Measurements from ENCODE around the gene SIGLEC7. TPM values are rescaled to one million over a fixed set of nuclear protein-coding genes. Genes with fewer than 3 reads are reported as not detected.

SIGLEC7 gene
- total and polyA plus RNA-seq, 10 of the 15 experiments (the other 5 are each of a cell fraction or from before 2014, with no cell fraction given), result 0.15 TPM; not detected in 9

DNA sequence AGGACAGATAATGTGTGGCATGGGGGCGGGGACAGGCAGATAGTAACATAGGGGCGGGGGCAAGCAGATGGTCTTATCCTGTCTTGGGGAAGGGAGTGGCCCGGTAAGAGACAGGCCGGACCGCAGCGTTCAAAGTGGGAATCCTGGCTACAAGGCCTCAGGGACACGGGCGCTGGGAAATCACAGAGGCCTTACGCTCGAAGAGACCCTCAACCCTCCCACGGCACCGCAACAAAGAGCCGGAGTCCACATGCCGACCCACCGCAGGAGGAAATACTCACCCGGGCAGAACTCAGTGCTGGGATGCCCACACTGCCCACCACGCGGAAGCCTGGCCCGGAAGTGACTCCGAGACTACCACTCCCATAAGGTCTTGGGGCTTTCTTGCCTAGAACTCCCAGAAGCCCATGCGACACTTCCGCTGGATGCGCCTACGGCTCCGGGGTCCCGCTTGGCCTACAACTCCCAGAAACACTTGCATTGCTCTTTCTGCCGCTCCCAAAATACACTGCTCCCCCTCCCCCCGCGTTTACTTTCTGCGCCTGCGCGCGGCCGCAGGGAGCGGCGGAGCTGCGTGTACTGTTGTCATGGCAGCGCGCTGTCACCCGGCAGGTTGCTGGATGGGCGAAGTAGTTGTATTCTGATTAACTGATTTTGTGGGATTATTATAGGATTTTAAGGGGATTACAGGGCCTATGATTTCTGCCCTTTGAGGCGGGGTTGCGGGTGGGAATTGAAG is 33.9 kb upstream of the SIGLEC7 start, which contains the start of gene CTU1 (continued):
- TF ChIP-seq, protein P1, sequence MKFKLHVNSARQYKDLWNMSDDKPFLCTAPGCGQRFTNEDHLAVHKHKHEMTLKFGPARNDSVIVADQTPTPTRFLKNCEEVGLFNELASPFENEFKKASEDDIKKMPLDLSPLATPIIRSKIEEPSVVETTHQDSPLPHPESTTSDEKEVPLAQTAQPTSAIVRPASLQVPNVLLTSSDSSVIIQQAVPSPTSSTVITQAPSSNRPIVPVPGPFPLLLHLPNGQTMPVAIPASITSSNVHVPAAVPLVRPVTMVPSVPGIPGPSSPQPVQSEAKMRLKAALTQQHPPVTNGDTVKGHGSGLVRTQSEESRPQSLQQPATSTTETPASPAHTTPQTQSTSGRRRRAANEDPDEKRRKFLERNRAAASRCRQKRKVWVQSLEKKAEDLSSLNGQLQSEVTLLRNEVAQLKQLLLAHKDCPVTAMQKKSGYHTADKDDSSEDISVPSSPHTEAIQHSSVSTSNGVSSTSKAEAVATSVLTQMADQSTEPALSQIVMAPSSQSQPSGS (IDR thresholded peaks at IDR 0.05; ENCODE audit: low read length), result no peak
- no peak for TF ChIP-seq ZSCAN29 (IDR thresholded peaks at IDR 0.05)
- TF ChIP-seq CBX3 (IDR thresholded peaks at IDR 0.05; ENCODE audit: borderline replicate concordance, low read depth), result no peak
- no peak for TF ChIP-seq ASH2L (IDR thresholded peaks at IDR 0.05; ENCODE audit: borderline replicate concordance, low read depth)
- no peak for TF ChIP-seq TCF7 (IDR thresholded peaks at IDR 0.05; ENCODE audit: borderline replicate concordance)
- TF ChIP-seq, protein P2, sequence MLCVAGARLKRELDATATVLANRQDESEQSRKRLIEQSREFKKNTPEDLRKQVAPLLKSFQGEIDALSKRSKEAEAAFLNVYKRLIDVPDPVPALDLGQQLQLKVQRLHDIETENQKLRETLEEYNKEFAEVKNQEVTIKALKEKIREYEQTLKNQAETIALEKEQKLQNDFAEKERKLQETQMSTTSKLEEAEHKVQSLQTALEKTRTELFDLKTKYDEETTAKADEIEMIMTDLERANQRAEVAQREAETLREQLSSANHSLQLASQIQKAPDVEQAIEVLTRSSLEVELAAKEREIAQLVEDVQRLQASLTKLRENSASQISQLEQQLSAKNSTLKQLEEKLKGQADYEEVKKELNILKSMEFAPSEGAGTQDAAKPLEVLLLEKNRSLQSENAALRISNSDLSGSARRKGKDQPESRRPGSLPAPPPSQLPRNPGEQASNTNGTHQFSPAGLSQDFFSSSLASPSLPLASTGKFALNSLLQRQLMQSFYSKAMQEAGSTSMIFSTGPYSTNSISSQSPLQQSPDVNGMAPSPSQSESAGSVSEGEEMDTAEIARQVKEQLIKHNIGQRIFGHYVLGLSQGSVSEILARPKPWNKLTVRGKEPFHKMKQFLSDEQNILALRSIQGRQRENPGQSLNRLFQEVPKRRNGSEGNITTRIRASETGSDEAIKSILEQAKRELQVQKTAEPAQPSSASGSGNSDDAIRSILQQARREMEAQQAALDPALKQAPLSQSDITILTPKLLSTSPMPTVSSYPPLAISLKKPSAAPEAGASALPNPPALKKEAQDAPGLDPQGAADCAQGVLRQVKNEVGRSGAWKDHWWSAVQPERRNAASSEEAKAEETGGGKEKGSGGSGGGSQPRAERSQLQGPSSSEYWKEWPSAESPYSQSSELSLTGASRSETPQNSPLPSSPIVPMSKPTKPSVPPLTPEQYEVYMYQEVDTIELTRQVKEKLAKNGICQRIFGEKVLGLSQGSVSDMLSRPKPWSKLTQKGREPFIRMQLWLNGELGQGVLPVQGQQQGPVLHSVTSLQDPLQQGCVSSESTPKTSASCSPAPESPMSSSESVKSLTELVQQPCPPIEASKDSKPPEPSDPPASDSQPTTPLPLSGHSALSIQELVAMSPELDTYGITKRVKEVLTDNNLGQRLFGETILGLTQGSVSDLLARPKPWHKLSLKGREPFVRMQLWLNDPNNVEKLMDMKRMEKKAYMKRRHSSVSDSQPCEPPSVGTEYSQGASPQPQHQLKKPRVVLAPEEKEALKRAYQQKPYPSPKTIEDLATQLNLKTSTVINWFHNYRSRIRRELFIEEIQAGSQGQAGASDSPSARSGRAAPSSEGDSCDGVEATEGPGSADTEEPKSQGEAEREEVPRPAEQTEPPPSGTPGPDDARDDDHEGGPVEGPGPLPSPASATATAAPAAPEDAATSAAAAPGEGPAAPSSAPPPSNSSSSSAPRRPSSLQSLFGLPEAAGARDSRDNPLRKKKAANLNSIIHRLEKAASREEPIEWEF (IDR thresholded peaks at IDR 0.05; ENCODE audit: insufficient replicate concordance, low read depth, low read length), result no peak
- peak; percentile 92 for TF ChIP-seq MXI1 (IDR thresholded peaks at IDR 0.05; ENCODE audit: low read depth, low read length)
- TF ChIP-seq, protein P3, sequence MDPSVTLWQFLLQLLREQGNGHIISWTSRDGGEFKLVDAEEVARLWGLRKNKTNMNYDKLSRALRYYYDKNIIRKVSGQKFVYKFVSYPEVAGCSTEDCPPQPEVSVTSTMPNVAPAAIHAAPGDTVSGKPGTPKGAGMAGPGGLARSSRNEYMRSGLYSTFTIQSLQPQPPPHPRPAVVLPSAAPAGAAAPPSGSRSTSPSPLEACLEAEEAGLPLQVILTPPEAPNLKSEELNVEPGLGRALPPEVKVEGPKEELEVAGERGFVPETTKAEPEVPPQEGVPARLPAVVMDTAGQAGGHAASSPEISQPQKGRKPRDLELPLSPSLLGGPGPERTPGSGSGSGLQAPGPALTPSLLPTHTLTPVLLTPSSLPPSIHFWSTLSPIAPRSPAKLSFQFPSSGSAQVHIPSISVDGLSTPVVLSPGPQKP (IDR thresholded peaks at IDR 0.05; ENCODE audit: low read depth, low read length), result peak; percentile 98
- no peak for TF ChIP-seq HDAC6 (IDR thresholded peaks at IDR 0.05; ENCODE audit: unreplicated experiment)
- TF ChIP-seq ZNF217 (IDR thresholded peaks at IDR 0.05), result no peak
- peak; percentile 84 for TF ChIP-seq KLF5 (IDR thresholded peaks at IDR 0.05; ENCODE audit: partially characterized antibody)
- TF ChIP-seq GABPA (IDR thresholded peaks at IDR 0.05; ENCODE audit: low read depth), result peak; percentile 94
- TF ChIP-seq SRF (IDR thresholded peaks at IDR 0.05; ENCODE audit: low read depth in 2 of 2, low read length in 2 of 2), result 0 out of 4 replicates have a peak, but pooled peaks of 1 of the 2 experiments have one; percentile 35
- no peak for TF ChIP-seq POU2F2 (IDR thresholded peaks at IDR 0.05; ENCODE audit: borderline replicate concordance, low read depth, low read length)
- TF ChIP-seq CHD4 (IDR thresholded peaks at IDR 0.05), result no peak
- TF ChIP-seq NFYB (IDR thresholded peaks at IDR 0.05; ENCODE audit: insufficient read depth, low read depth, low read length), result no peak
- no peak for TF ChIP-seq CBFB (IDR thresholded peaks at IDR 0.05; ENCODE audit: low read depth)
- peak; percentile 84 for TF ChIP-seq RELA (IDR thresholded peaks at IDR 0.05; ENCODE audit: borderline replicate concordance, partially characterized antibody)
- TF ChIP-seq, protein P4, sequence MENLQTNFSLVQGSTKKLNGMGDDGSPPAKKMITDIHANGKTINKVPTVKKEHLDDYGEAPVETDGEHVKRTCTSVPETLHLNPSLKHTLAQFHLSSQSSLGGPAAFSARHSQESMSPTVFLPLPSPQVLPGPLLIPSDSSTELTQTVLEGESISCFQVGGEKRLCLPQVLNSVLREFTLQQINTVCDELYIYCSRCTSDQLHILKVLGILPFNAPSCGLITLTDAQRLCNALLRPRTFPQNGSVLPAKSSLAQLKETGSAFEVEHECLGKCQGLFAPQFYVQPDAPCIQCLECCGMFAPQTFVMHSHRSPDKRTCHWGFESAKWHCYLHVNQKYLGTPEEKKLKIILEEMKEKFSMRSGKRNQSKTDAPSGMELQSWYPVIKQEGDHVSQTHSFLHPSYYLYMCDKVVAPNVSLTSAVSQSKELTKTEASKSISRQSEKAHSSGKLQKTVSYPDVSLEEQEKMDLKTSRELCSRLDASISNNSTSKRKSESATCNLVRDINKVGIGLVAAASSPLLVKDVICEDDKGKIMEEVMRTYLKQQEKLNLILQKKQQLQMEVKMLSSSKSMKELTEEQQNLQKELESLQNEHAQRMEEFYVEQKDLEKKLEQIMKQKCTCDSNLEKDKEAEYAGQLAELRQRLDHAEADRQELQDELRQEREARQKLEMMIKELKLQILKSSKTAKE (IDR thresholded peaks at IDR 0.05; ENCODE audit: low read depth, poor library complexity, severe bottlenecking), result no peak
- no peak for TF ChIP-seq ZNF24 (IDR thresholded peaks at IDR 0.05)
- TF ChIP-seq DPF2 (IDR thresholded peaks at IDR 0.05), result no peak
- TF ChIP-seq FOXM1 (IDR thresholded peaks at IDR 0.05; ENCODE audit: low read depth, low read length), result no peak

All from GM12878 (cell line).